Heart left ventricle (tissue), 16 donors: ENCODE data around the gene MS4A10. TPM values are rescaled to one million over a fixed set of nuclear protein-coding genes. Genes with fewer than 3 reads are reported as not detected.

Experiments
- ATAC-seq, 4 donors: fragments of 200-7000 bp; cut with Tn5 transposase; one replicate each; pipeline ENCODE4 v1.9.1; 2020 to 2022; ENCODE audit warnings: moderate library complexity in 4 of 4, mild to moderate bottlenecking in 3 of 4, moderate number of reproducible peaks in 1 of 4
- DNase-seq, 5 donors: peaks; one replicate each; pipeline ENCODE4 v3.0.0-alpha.2; 2020
- H3K27ac ChIP-seq, 12 donors: fragments of 200-600 bp; sonication (generic) in 4 of 12; one replicate each; pipeline versions ENCODE4 v1.5.0 to v1.8.0; 2016 to 2022; ENCODE audit warnings: mild to moderate bottlenecking in 2 of 12
- H3K27me3 ChIP-seq, 9 donors: fragments of 200-600 bp; sonication (generic) in 2 of 9; one replicate each; pipeline versions ENCODE4 v1.5.1 to v1.8.0; 2016 to 2022; ENCODE audit warnings: mild to moderate bottlenecking in 3 of 9
- H3K36me3 ChIP-seq, 9 donors: fragments of 200-600 bp; sonication (generic) in 2 of 9; one replicate each; pipeline versions ENCODE4 v1.5.0 to v1.8.0; 2018 to 2022; ENCODE audit warnings: mild to moderate bottlenecking in 2 of 9
- H3K4me1 ChIP-seq, 12 donors: fragments of 200-600 bp; sonication (generic) in 4 of 12; one replicate each; pipeline versions ENCODE4 v1.5.0 to v1.8.0; 2016 to 2022; ENCODE audit warnings: mild to moderate bottlenecking in 3 of 12
- H3K4me3 ChIP-seq, 12 donors: fragments of 200-600 bp; sonication (generic) in 4 of 12; one replicate each; pipeline versions ENCODE4 v1.5.0 to v1.8.0; 2017 to 2022; ENCODE audit warnings: mild to moderate bottlenecking in 9 of 12, moderate library complexity in 4 of 12
- H3K9me3 ChIP-seq, 12 donors: fragments of 200-600 bp; sonication (generic) in 4 of 12; one replicate each; pipeline versions ENCODE4 v1.5.0 to v1.8.0; 2016 to 2022; ENCODE audit warnings: mild to moderate bottlenecking in 1 of 12
- CTCF ChIP-seq, 12 donors: fragments of 200-600 bp; sonication (generic) in 4 of 12; IDR thresholded peaks; one replicate each; pipeline versions ENCODE4 v1.5.0 to v1.8.0; 2018 to 2022; ENCODE audit warnings: antibody characterized with exemption in 12 of 12, mild to moderate bottlenecking in 5 of 12
- POLR2A ChIP-seq, 2 donors: fragments of 450-650 bp; IDR thresholded peaks; one replicate each; pipeline ENCODE4 v1.6.1; 2017; ENCODE audit warnings: antibody characterized with exemption in 2 of 2, mild to moderate bottlenecking in 2 of 2, moderate library complexity in 2 of 2
- WGBS, 4 donors: extraction: QIAGEN DNeasy Blood & Tissue Kit in 2 of 4; methylation state at CpG; one replicate each; pipeline versions ENCODE4 v1.1.5 to v1.1.7; 2013 to 2018; 5-methylcytosine and 5-hydroxymethylcytosine counted together
- intact Hi-C, 10 donors: fragments of 100-400 bp; cut with DNase I; formaldehyde crosslinking; loops; one replicate each; pipeline versions ENCODE4 v1.11.1 to v1.14.2; 2022
- polyA plus RNA-seq, 2 donors: library from polyadenylated mRNA; stranded (reverse); fragments of 200-250 nt; gene quantifications; one replicate each; pipeline ENCODE4 v1.2.3, GENCODE V29; 2013
- total RNA-seq, 9 donors: library from RNA; depleted of rRNA in 2 of 9; stranded (reverse); fragments of >200 nt in 2 of 9; fragmentation: NEBNext Ultra II Directional in 3 of 9; extraction: Animal tissue kit (Norgen Biotek cat#: 25700) in 3 of 9; gene quantifications; one replicate each; pipeline versions ENCODE4 v1.1.0 to v1.2.4, GENCODE V29; 2016 to 2023
- donor health status: ischemic (EF 13 %, LVEDD 7.1; RV severe dilation, severe dysfunction).
- donor health status: healthy with polysubstance abuse.
- donor health status: DM: no; HTN: yes; CAD: no.
- donor health status: DM: no; HTN: no; CAD: no.
- donor health status: ischemic (EF 25% LVEDD 6.9; RV normal size, moderate dysfunction).
- donor health status: ischemic (EF 25% LVEDD 5.7; RV mildly dilated, moderate dysfunction).
- donor health status: healthy.
- donor health status: DM: yes; HTN: yes; CAD: no.
- donor health status: ischemic (EF 35%, LVEDD 5.7; RV mildly dilated, moderate dysfunction).
- donor health status: nonischemic (EF 11% LVEDD 7.7; RV severe dilation, severe dysfunction).
- donor health status: DM: yes; HTN: yes; CAD: no.
- donor health status: PGD.
- donor health status: ischemic (EF 29% LVEDD 5.4; RV normal size, mild dysfunction).
- donor health status: nonischemic (EF 23%, LVEDD 6.1; RV moderate dilation, normal function).

Gene MS4A10
- total and polyA plus RNA-seq, 11 donors, result not detected

- Histone ChIP-seq H3K4me1 (peaks cover 0 to 6% (median 0%) of the 10 kb centered on the region in 12 donors), H3K27me3 (peaks cover 0 to 48% (median 4%) of the 10 kb centered on the region in 9 donors), H3K36me3 (no peaks in the 10 kb centered on the region), H3K4me3 (no peak overlapping the region), H3K27ac (no peak overlapping the region), H3K9me3 (no peaks in the 10 kb centered on the region)
- DNase-seq, result no peak
- ATAC-seq, result no peak
- WGBS, 4 donors, result 62 to 74% (median 67%) methylated on average over 4 of the region's 4 CpGs
- intact Hi-C loops, result no loop called here
- no peak for TF ChIP-seq CTCF (IDR thresholded peaks at IDR 0.05)
- no peak for TF ChIP-seq POLR2A (IDR thresholded peaks at IDR 0.05)
These were observed 23.5 kb upstream of the MS4A10 start for GRCh38 chr11:60761436-60762190.

GRCh38 chr11:60762851-60763691 is 22.1 kb upstream of the MS4A10 start:
- no peak for ATAC-seq
- WGBS, 4 donors, result 59 to 67% (median 63%) methylated on average over 10 to 11 of the region's 11 CpGs

GRCh38 chr11:60763692-60764369 is 21.3 kb upstream of the MS4A10 start:
- H3K27ac ChIP-seq, result no peak overlapping the region
- WGBS, 4 donors, result 85 to 91% (median 88%) methylated on average over 11 of the region's 11 CpGs
- no peaks in the 10 kb centered on the region for H3K9me3 ChIP-seq
- no peak overlapping the region for H3K4me3 ChIP-seq
- no peak for ATAC-seq
- H3K4me1 ChIP-seq, result peaks cover 0 to 6% (median 0%) of the 10 kb centered on the region in 12 donors
- intact Hi-C loops, result no loop called here
- DNase-seq, result no peak
- no peaks in the 10 kb centered on the region for H3K36me3 ChIP-seq
- H3K27me3 ChIP-seq, result peaks cover 0 to 66% (median 4%) of the 10 kb centered on the region in 9 donors
- TF ChIP-seq POLR2A (IDR thresholded peaks at IDR 0.05), result no peak
- TF ChIP-seq CTCF (IDR thresholded peaks at IDR 0.05), result no peak

More at GRCh38 chr11:60762851-60763691, 22.1 kb upstream of the MS4A10 start:
- Histone ChIP-seq H3K27me3 (peaks cover 0 to 63% (median 4%) of the 10 kb centered on the region in 9 donors), H3K36me3 (no peaks in the 10 kb centered on the region), H3K27ac (no peak overlapping the region), H3K9me3 (no peaks in the 10 kb centered on the region), H3K4me3 (no peak overlapping the region), H3K4me1 (peaks cover 0 to 6% (median 0%) of the 10 kb centered on the region in 12 donors)
- no peak for DNase-seq
- intact Hi-C loops, result no loop called here
- TF ChIP-seq CTCF (IDR thresholded peaks at IDR 0.05) (peak in 2 of 12 donors; percentile 2 to 14), POLR2A (IDR thresholded peaks at IDR 0.05) (no peak)
